Amniotic epithelial cell (primary cell): ENCODE data around the gene TOPORS.
A peak's percentile ranks its signal among the peaks of the same experiment; 100 is the strongest.
"Not testable (repeated sequence)": the region's sequence is repeated elsewhere in the genome, so short reads cannot be mapped to it uniquely, and the experiment has no call there.

ENCODE experiments used
- DNase-seq: peaks from one replicate; pipeline ENCODE4 v3.0.0-alpha.2; 2010; ENCODE audit warnings: low read depth

The TOPORS gene

DNA sequence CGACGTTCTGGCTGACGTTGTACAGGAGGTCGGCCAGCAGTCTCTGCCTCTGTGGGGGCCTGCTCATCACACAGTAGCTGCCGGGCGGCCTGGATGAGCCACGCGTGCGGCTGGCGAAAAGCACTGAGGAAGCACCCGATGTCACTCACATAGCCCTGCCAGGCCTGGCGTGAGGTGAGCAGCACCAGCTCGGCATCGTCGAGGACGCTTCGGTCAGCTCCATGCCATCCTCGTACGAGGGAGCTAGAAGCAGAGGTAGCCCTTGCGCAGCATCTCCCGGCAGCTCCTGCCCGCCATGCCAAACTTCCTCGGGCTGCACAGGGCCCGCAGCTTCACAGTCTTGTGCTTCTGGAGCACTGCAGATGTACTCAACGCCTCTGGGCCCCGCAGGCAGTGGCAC, 14.4 kb upstream of the TOPORS start:
- no peak for DNase-seq

DNA sequence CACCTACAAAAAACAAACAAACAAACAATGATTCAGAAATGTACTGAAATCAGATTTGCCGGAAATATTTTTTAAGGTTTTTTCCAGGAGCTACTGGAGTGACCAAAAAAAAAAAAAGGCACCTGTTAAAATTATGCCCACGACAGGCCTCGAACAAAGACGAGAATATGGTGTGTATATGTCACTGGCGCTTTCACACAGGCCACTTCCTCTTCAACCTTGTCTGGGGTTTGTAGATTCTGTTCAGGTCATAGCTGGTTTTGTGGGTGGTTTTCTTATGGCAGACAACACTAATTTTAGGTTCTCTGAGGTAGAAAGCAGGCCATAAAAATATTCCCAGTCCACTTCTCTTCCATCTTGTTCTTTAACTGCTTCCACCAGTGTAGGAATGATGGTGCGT, 13.6 kb upstream of the TOPORS start:
- no peak for DNase-seq

DNA sequence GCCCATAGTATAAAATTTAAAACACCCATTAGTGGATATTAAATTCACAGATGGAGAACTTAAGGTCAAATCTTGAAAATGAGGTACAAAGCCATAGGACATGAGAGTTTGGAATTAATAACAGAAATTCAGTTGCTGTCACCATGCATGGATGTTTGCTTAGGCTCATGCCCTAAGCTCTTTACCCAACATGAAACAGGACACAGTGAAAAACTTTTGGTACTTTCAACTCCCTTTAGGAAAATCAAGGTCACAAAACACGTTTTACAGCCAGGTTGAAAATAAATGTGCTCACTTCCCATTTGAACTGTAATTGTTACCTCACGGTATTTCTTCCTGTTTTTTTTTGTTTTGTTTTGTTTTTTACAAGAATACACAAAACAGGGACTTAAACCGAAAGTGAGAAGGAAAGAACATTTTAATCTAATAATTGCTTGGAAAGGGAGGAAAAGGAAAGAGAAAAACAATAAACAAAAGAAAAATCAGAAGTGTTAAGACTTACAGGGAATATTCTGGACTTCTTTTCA, 6.1 kb upstream of the TOPORS start:
- DNase-seq: no peak

DNA sequence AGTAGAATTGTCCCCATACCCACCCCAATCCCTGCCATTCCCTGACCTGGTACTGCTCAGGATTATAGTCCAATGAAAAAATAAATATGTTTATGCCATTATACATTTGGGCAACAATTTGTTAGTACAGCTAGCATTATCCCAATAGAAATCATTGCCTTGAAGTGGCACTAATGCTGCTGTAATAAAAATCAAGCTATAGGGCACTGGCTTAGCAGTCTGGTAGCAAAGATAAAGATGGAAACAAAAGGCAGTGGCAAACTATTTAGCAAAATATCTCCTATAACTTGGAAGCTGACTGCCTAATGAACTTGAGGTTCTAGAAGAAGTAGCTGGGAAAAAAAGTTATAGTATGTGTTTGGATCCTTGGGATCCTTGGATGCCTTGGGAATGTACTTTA, 2.2 kb upstream of the TOPORS start:
- no peak for DNase-seq

DNA sequence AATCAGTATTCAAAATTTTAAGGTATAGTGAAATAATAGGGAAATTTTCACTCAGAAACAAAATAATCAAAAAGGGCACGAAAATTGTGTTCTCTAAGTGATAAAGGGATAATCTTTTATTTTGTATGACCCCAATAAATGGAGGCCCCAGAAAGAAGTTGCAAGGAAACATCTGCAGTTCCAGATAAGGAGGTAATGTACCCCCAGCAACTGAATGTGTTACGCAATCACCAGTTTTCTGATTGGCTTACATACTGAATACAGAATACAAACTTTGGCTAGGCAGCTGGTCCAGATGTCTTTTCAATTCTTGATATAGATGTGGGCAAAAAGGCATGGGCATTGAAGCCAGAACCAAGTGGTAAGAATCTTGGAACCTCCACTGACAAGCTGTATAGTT, 1.7 kb upstream of the TOPORS start:
- DNase-seq: peak; percentile 43

DNA sequence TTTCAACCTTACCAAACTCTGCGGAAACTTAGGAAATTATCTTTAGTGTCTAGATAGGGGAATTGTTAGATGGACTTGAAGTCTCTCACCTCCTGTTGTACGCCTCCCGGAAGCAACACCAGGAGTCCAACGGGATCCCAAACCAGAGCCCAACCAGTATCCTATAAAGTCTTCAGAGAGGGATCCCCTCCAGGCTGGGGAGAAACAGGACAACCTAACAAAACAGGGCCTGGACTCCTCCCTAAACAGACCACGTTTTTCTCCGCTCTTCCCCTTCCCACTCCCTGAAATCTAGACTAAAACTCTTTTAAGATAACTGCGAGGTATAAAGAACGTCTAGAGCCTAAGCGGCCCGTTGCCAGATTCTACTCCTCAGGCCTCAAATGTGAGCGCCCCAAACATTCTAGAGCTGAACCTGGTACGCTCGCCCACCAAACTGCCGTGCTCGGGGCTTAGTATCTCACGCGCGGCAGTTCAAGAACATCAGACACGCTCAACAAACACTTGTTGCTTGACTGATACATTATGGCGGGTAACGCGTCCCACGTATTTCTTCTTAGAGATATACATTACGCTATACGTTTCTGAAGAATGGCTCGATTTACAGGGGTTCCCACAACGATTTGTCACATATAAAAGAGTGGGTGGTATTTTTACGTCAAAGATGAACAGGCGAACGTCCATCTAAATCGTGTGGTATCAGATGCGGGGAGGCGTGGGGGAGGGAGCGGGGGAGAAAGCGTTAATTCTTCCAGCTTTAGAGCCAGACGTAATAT, 922 bp downstream of the TOPORS start:
- peak; percentile 44 for DNase-seq

DNA sequence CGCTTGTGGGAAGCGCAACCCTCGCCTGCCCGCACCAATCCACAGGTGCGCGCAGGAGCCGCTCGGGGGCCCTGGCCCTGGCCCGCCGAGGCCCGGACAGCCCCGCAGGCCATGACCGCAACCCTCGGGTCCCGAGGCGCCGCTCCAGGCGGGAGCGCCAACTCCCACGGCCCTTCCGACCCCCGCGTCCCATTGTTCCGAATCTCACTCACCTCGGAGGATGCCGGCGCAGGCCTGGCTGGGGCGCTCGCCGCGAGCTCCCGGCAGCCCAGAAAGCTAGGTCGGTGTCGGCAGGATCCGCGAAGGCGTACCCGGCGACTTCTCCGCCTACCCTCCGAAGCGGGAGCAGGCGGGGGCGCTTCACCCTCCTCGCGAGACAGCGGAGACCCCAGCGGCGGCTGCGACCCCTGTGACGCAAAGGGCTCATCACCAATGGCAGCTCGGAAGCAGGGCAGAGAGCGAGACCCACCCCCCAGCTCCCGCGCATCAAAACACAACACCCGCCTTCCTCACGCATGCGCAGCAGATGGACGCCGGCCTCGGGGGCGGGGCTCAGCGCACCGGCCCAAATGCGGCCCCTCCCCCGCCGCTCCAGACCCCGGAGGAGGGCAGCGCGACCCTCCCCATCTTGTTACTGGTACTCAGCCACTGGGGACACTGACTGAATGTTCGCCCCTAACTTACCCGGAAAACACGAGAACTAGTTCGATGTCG, 1.7 kb downstream of the TOPORS start:
- peak; percentile 86 for DNase-seq

DNA sequence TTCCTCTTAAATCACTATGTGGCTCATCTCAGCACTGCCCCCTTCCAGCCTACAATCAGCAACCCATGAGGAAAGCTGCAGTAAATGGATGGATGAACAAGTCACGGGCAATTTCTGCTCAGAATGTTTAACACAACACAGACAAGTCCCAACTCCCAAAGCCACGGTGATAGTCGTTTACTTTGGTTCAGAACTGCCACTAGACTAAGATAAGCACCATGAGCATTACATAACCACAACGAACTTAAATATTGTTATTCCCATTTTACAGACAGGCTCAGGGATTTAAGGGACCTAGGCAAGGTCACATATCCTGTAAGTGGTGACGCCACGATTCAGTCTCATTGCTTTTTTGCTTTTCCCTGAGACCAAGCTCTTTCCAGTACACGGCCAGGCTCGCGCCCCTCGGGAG, 2.2 kb downstream of the TOPORS start:
- peak; percentile 44 for DNase-seq

DNA sequence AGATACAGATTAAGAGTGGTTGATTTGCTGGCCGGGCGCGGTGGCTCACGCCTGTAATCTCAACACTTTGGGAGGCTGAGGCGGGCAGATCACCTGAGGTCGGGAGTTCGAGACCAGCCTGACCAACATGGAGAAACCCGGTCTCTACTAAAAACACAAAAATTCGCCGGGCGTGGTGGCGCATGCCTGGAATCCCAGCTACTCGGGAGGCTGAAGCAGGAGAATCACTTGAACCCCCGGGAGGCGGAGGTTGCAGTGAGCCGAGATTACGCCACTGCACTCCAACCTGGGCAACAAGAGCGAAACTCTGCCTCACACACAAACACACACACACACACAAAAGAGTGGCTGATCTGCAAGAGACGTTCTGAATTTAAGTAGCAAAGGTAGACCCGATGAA, 4.2 kb downstream of the TOPORS start:
- DNase-seq: not testable (repeated sequence)

DNA sequence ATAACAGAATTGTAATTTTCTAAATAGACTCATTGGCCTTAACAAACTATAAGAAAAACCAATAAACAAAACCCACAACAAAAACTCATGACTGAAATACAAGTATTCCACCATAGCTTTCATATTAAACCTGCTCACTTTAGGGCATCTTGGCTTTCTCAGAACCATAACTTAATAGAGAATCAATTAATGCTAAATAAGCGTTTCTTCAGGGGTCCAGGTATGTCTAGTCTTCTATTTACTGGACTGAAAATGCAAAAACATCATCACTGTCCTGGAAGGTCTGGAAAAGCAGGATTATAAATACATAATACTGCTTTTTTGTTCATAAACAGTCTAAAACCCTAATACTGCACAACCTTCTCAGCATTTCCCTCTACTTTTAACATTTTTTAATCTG, 6.5 kb downstream of the TOPORS start:
- no peak for DNase-seq

DNA sequence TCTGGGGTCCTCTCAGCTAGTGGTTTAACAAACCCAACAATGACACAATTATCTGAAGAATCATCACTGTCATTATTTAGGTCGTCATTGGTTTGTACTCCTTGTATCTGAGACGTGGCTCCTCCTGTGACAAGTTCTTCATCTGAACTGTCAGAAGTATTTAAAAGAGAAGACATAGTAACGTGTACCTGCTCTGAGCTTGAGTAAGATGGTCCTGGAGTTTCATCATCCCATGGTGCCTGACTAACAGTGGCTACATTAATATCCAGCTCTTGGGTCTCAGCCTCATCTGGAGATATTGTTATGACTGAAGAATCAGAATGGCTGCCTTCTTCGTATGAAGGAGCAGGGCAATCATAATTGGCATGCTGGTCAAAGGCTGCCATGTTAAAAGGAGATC, 9.3 kb downstream of the TOPORS start:
- no peak for DNase-seq

DNA sequence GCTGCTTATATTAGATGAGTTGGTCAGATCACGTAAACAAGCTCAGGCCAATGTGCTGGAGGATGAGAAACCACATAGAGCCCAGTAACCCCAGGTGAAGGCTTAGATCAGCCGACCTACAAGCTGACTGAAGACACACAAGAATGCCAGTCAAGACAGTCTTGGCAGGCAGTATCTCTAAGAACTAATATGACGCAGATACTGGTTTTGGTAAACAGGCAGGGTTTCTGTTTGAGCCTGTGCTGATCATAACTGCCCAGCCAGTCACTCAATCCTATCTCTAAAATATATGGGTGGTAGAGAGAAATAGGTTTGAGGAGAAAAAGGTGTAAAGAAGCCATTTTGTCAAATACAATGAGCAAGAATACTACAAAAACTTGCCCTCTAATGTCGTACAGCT, 18.6 kb downstream of the TOPORS start:
- DNase-seq: no peak

DNA sequence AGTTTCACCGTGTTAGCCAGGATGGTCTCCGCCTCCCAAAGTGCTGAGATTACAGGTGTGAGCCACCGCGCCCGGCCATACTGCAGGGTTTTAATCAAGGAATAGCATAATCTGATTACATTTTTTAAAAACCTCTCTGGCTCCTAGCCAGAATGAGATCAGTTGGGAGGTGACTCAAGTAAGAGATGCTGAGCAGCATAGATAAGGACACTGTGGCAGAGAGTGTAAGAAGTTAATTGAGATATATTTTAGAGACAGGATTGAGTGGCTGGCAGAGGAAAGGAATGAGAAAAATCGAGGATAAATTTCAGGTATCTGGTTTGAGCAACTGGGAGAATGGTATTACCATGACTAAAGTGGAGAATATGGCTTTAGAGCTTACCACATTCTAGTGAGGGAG, 19.1 kb downstream of the TOPORS start:
- DNase-seq: peak; percentile 17

DNA sequence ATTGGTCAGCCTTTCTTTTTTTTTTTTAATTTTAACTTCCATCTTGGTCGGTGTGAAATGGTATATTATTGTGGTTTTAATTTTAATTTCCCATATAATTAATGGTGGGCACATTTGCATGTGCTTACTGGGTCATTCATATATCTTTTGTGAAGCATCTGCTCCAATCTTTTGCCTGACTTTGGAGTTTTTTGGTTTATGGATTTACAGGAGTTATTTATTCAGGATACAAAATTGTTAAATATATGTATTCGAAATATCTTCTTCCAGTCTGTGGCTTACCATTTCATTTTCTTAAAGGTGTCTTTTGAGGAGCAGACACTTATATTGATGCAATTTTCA, 25.7 kb downstream of the TOPORS start:
- DNase-seq: no peak

DNA sequence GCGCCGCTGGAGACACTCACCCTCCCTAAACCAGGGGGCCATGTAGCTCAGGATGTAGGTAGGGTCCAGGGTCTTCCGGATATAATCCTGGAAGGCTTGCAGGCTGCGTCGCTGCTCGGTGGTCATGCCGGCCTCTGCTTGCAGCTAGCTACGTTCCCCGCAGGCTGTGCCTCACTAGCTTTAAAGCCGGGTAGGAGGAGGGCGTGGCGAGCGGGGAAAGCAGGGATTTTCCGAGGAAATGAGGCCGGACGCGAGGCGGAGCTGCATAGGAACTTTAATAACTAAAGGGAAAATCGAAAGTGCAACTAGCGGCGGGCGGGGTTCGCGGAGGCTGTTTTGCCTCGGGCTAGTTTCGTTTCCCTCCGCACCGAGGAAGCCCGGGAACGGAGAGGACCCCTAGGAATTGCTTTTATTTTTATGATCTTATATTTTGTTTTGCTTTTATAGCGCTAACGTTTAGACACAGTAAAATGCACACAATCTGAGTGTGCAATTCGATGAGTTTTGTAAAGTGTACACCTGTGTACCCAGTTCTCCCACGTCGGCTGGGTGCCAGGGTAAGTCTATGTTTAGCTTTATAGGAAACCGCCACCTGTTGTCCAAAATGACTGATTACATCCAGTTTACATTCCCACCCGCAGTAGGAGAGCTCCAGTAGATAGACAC, 26.2 kb downstream of the TOPORS start, which contains the start of gene RIGI:
Gene RIGI, minus strand, starts transcription at position 156 of the 666 bp plus-strand sequence. Its CDS starts 30 bp downstream, at position 126.
- peak; percentile 92 for DNase-seq

DNA sequence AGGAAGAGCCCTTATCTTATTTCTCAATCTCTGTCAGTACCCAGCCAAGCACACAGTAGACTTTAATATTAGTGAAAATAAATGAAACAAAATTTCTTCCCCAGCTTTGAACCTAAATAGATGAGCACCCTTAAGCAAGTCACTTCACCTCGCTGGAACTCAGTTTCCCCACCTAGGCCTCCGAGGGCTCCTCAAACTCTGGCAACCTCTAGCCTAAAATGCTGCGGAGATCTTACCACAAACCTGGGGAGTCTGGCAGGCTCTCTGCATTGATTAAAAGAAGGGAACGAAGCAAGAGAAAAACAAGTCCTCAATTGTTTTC, 26.7 kb downstream of the TOPORS start:
- no peak for DNase-seq

DNA sequence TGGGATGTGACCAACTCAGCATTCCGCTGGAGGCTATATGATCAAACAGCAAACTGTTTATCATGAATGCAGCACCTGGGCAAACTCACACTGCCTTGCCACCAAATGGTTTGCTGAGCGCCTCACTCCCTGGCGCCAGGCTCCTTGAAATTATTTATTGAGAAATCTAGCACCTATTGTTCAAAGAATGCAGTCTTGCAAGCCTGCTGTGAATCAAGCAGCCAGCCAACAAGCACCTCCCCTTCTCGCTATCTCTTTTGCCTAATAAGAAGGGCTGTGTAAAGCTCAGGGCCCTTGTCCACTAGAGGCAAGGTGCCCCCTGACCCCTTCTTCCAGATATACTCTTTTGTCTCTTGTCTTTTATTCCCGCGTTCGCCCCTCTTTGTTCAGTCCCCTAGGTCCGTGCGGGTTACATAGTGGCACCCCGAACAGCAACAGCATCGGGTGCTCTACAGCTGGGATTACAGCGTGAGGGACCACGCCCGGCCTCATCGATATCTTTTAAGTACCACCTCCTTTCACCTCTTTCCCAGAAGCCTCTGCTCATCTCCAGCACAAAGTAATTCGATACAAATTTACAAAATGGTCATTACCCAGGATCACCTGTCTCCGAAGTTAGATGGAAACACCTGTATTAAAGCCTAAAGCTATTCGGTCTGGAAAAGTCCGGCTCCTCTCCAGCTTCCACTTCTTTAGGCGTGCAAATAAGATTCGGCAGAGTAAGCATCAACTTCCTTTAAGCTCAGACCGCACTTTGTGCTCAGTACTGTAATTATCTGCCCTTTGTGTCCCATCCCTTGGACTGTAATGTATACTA, 27.3 kb downstream of the TOPORS start:
- DNase-seq: peak; percentile 50

DNA sequence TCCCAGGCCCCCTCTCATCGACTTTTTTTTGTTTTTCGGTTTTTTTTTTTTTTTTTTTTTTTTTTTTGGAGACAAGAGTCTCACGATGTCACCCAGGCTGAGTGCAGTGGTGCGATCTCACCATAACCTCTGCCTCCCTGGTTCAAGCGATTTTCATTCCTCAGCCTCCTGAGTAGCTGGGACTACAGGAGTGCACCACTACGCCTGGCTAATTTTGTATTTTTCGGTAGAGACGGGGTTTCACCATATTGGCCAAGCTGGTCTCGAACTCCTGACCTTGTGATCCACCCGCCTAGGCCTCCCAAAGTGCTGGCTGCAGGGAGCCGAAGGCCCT, 27.9 kb downstream of the TOPORS start:
- not testable (repeated sequence) for DNase-seq

DNA sequence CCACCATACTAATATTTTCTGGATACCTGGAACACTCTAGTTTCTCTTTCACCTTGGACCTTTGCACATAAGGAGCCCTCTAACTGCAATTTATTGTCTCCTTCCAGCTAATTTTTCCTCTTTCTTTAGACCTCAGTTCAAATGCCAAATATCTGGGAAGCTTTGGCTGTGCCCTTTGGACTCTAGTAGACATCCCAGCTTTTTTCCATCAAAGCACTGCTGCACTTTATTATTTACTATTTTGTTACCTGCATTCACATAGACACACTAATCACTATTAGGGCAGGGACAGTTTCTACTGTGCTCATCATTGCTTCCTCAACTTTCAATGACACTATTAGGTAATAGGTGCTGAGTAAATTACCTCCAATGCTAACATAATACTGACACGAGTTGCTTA, 28.5 kb downstream of the TOPORS start:
- no peak for DNase-seq

DNA sequence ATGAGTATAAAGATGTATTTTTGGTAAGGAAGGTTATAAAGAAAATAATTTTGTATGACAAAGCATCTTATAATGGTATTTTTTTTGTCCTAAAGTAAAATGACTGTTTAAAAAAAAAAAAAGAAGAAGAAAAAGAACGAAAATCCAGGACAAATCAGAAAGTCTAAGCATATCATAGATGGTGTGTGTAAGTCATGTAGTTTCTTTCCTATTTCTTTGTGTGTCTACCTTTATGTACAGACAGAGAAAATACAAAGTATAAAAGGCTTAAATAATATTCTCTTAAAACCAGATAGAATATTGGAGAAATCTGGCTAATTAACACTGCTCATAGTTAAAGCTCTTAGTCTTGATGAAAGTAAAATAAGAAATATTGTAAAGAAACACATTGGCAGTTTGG, 34.1 kb downstream of the TOPORS start:
- no peak for DNase-seq

DNA sequence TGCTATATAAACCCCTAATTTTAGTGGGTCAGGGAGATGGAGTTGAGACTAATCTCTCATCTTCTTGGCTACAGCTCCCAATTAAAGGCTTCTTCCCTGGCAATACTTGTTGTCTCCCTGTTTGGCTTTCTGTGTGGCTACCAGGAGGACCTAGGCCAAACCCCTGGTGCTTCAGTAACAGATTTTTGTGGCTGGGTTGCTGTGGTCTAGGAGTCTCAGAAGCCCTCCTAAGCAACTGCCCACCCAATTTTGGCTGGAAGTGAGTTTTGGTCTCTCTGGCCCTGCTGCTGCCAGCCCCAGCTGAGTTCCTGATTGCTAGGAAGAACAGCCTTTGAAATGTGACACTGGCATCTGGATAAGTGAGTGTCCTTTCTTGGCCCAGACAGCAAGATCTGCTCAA, 36.1 kb downstream of the TOPORS start:
- DNase-seq: no peak

DNA sequence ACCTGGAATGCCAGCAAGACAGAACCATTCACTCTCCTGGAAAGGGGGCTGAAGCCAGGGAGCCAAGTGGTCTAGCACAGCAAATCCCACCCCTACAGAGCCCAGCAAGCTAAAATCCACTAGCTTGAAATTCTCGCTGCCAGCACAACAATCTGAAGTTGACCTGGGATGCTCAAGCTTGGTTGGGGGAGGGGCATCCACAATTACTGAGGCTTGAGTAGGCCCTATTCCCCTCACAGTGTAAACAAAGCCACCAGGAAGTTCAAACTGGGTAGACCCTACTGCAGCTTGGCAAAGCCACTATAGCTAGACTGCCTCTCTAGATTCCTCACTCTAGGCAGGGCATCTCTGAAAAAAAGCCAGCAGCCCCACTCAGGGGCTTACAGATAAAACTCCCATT, 43.7 kb downstream of the TOPORS start:
- no peak for DNase-seq
